HFF-Myc (cell line): Measurements from ENCODE around the gene CAV3.

ENCODE experiments used
- DNase-seq: peaks from one replicate; pipeline ENCODE4 v3.0.0-alpha.2; 2011; ENCODE audit warnings: low read depth; ENCODE audit errors: extremely low read depth
- H3K4me3 ChIP-seq: replicated peaks from 2 replicates; pipeline ENCODE4 v1.5.1; 2011; ENCODE audit warnings: low read depth, mild to moderate bottlenecking, control low read depth, low read length
- TF ChIP-seq, protein P1 (sequence below): IDR thresholded peaks from 2 replicates; pipeline ENCODE4 v1.5.1; 2012; ENCODE audit warnings: mild to moderate bottlenecking, low read depth, low read length, control low read depth; ENCODE audit errors: missing control alignments

CAV3 gene

GRCh38 chr3:8743021-8743601, 9.5 kb downstream of the CAV3 start:
- H3K4me3 ChIP-seq = no peak overlapping the region
- TF ChIP-seq, protein P1, sequence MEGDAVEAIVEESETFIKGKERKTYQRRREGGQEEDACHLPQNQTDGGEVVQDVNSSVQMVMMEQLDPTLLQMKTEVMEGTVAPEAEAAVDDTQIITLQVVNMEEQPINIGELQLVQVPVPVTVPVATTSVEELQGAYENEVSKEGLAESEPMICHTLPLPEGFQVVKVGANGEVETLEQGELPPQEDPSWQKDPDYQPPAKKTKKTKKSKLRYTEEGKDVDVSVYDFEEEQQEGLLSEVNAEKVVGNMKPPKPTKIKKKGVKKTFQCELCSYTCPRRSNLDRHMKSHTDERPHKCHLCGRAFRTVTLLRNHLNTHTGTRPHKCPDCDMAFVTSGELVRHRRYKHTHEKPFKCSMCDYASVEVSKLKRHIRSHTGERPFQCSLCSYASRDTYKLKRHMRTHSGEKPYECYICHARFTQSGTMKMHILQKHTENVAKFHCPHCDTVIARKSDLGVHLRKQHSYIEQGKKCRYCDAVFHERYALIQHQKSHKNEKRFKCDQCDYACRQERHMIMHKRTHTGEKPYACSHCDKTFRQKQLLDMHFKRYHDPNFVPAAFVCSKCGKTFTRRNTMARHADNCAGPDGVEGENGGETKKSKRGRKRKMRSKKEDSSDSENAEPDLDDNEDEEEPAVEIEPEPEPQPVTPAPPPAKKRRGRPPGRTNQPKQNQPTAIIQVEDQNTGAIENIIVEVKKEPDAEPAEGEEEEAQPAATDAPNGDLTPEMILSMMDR = no peak
- no peak for DNase-seq

- H3K4me3 ChIP-seq = no peak overlapping the region
- TF ChIP-seq, protein P1 = no peak
- DNase-seq = no peak
Observed at GRCh38 chr3:8743911-8744310, 10.3 kb downstream of the CAV3 start.

- no peak overlapping the region for H3K4me3 ChIP-seq
- no peak for DNase-seq
- TF ChIP-seq, protein P1 = no peak
Observed at GRCh38 chr3:8745619-8746370, 12.2 kb downstream of the CAV3 start.

- TF ChIP-seq, protein P1 = no peak
- H3K4me3 ChIP-seq = no peak overlapping the region
- DNase-seq = no peak
Observed at GRCh38 chr3:8746780-8747345, 13.3 kb downstream of the CAV3 start.

- TF ChIP-seq, protein P1 = no peak
- no peak for DNase-seq
- no peak overlapping the region for H3K4me3 ChIP-seq
Observed at GRCh38 chr3:8749316-8749715, 15.7 kb downstream of the CAV3 start.

DNA sequence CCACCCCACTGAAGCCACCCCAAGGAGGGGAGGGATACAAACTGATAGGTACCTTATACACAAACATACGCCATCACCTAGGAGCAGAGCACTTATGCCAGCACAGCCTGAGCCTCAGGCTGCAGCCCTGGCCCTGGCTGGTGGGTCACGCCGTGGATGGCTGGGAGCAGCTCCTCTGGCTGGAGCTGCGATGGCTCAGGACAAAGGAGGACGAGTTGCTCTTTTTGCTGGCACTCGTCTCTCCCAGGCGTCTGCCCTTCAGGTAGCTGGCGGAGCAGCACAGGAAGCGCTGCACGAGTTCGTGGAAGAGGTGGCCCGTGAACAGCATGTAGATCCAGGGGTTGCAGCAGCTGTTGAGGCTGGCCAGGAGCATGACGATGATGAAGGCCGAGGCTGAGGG, 19.2 kb downstream of the CAV3 start:
- no peak overlapping the region for H3K4me3 ChIP-seq
- DNase-seq = no peak
- TF ChIP-seq, protein P1 = no peak

DNA sequence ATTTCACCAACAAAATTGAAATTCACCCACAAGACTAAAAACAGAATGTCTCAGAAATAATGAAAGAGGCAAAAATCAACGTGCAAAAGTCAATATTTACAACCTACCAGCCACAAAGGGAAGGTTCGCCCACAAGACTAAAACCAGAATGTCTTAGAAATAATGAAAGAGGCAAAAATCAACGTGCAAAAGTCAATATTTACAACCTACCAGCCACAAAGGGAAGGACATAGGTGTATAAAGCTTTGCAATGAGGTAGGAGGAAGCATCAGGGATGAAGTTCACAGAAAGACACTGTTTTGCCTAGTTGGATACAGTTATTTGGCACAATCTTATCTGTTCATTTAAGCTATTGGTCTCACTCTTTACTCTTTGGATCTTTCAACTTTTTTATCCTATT, 21.5 kb downstream of the CAV3 start:
- TF ChIP-seq, protein P1 = no peak
- no peak for DNase-seq

More for the DNA sequence above, 21.5 kb downstream of the CAV3 start:
- H3K4me3 ChIP-seq = no peak overlapping the region
